H1 (cell line): ENCODE results near the gene NECTIN3. TPM values are rescaled to one million over a fixed set of nuclear protein-coding genes. Genes with fewer than 3 reads are reported as not detected.

Experiments used
- ASH2L ChIP-seq: fragments of 200-600, 300-600 bp; sonication (generic); IDR thresholded peaks from one replicate; pipeline ENCODE4 v1.7.1; 2017; ENCODE audit warnings: low read length
- BACH1 ChIP-seq: IDR thresholded peaks from 2 replicates; pipeline ENCODE4 v1.6.1; 2012; ENCODE audit warnings: low read length, improper control_type of control experiment
- BRCA1 ChIP-seq: IDR thresholded peaks from 2 replicates; pipeline ENCODE4 v1.6.1; 2012; ENCODE audit warnings: low read depth, low read length, improper control_type of control experiment
- E2F6 ChIP-seq: IDR thresholded peaks from 2 replicates; pipeline ENCODE4 v1.6.1; 2012; ENCODE audit warnings: inconsistent platforms
- MAX ChIP-seq: IDR thresholded peaks from 2 replicates; pipeline ENCODE4 v1.6.1; 2012; ENCODE audit warnings: inconsistent platforms
- SUZ12 ChIP-seq: fragments of 200-600 bp; sonication (generic); IDR thresholded peaks from 2 replicates; pipeline ENCODE4 v1.6.1; 2012; ENCODE audit warnings: mild to moderate bottlenecking, inconsistent platforms, low read length, moderate library complexity, mixed read lengths
- polyA plus RNA-seq, 7 experiments: library from polyadenylated mRNA; depleted of rRNA in 3 of 7; stranded (reverse) in 5 of 7; unstranded in 2 of 7; fragments of >200 nt in 5 of 7; fragments of 200-250 nt in 2 of 7; gene quantifications; 1 replicate in 5 of 7; 2 replicates in 1 of 7; 4 replicates in 1 of 7; pipeline versions ENCODE4 v1.2.1 to v1.2.3, GENCODE V29; 2011 to 2013; ENCODE audit warnings: missing spikeins in 2 of 7, mixed read lengths in 2 of 7
- total RNA-seq: library from RNA; stranded (reverse); fragmentation: NEBNext Ultra II Directional; extraction: Animal tissue kit (Norgen Biotek cat#: 25700); gene quantifications from 2 replicates; pipeline ENCODE4 v1.2.1, GENCODE V29; 2021

Gene NECTIN3
- total and polyA plus RNA-seq, 2 of the 8 experiments (the other 6 are each of a cell fraction or from before 2014, with no cell fraction given) = 13.6 to 50.6 TPM

GRCh38 chr3:111152496-111152895, 80.9 kb downstream of the NECTIN3 start (continued):
- TF ChIP-seq BRCA1 = no peak
- TF ChIP-seq SUZ12 = no peak
- no peak for TF ChIP-seq ASH2L
- no peak for TF ChIP-seq E2F6
- no peak for TF ChIP-seq BACH1
- TF ChIP-seq MAX = no peak
- TF ChIP-seq, all 59 proteins: peak for 0
